Ramos (cell line): ENCODE data around the gene RPA1.

Source experiments
- in situ Hi-C: fragments of 300-500 bp; cut with MboI; formaldehyde crosslinking; loops from one replicate; pipeline ENCODE4 v1.14.3; 2022; ENCODE audit warnings: low sequenced_read_pairs; ENCODE audit not compliant: unreplicated experiment

Gene RPA1

DNA sequence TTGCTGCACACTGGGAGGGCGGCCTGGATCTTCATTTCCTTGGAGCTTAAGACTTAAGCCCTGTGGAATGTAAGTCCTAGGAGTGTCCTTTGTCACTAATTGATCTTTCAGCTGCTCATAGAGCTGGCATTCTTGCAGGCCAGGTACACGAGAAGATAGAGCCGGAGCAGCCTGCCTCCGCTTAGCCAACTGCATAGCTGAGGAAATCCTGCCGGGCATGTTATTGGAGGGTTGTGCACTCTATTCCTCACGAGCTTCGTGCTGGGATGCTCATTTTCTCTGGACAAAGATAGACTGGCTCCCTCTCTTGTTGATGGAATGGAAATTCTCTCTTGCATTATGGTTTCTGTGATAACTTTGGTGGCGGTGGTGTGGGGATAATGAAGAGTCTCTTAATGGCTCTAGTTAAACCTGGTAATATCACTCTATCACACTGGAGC, 76.9 kb downstream of the RPA1 start:
- in situ Hi-C loops = no loop called here

- in situ Hi-C loops = no loop called here
Observed at GRCh38 chr17:1907216-1907631, 77.4 kb downstream of the RPA1 start.

- in situ Hi-C loops = no loop called here
Observed at GRCh38 chr17:1907909-1908698, 78.3 kb downstream of the RPA1 start.

DNA sequence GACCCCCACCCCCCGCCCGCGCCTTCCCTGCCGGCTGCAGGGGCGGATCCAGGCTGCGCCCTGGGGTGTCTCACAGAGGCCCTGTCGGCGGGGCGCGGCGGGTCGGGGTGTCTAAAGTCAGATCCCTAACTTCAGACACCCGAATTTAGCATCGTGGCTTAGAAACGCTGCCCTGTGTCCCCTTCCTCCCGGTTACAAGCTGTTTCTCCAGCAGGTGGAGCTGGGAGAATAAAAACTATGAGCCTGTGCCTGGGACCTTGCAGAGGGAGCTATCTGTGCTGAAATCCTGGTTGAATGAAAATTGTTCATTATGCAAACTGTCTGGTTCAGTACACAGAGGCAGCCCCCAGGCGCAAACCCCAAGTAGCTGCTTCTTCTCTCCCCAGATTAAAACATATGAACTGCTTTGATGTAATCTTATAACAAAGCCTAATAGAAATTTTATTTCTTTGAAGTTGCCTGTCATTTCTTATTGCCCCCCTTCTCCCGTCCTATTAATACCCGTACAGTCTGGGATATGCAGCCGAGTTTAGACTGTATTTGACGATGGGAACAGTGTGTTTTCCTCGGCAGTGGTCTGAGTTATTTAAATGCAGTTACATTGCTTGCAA, 79.0 kb downstream of the RPA1 start:
- in situ Hi-C loops = no loop called here

DNA sequence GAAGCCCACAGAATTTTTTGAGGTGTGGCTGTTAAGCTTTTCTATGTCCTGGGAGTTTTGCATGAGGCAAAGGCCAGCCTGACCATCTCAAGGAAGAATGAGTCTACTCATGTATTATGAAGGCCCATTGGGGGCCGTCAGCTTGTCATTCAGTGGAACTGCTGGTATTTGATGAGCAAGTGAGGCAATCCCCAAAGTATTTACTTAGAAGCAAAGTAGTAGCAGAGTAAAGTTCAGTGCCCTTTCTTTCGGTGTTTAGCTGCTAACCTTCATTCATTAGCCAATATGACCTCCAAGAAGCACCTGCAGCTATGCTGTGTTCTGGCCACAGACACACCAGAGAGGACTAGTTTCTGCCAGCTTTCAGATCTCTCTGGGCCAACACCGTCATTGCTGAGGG, 80.2 kb downstream of the RPA1 start:
- in situ Hi-C loops = loop anchor here (10.0 kb wide), 1 partner anchor 125 kb away; the partner anchor contains the start of gene DPH1

DNA sequence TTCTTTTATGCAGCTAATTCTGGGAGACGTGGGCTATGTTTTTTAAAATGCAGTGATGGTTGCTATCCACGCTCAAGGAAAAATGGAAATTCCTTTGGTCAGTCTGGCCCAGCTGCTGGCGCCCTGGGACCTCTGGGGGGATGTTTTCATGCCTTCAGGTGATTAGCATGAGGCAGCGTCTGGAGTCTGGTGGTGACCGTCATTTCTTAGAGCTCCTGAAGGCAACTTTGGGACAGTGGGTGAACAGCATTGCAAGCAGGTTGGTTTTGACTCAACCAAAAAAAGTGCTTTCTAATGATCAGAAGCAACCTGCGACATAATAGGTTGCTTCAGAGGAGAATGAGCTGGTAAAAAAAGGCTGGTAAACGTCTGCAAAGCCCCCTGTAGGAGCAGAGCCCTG, 82.3 kb downstream of the RPA1 start:
- in situ Hi-C loops = loop anchor here (10.0 kb wide), 1 partner anchor 123 kb away; the partner anchor contains the start of gene DPH1

DNA sequence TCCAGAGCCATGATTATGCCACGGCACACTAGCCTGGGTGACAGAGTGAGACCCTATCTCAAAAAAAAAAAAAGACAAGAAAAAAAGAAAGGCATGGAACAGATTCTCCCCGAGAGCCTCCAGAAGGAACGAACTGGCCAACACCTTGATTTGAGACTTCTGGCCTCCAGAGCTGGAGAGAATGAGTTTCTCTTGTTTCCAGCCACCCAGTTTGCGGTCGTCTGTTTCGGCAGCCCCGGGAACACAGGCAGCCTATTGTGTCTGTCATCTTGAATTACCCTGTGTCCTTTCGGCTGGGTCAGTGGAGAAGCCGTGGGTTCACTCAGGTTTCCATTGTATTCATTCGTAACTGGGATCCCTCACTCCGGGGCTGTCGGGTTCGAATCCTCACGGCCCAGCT, 83.9 kb downstream of the RPA1 start:
- in situ Hi-C loops = loop anchor here (10.0 kb wide), 1 partner anchor 121 kb away; the partner anchor contains the start of gene DPH1

GRCh38 chr17:1914661-1915083, 84.9 kb downstream of the RPA1 start:
- in situ Hi-C loops = loop anchor here (10.0 kb wide), 1 partner anchor 120 kb away; the partner anchor contains the start of gene DPH1

- in situ Hi-C loops = loop anchor here (10.0 kb wide), 1 partner anchor 119 kb away; the partner anchor contains the start of gene DPH1
Observed at GRCh38 chr17:1915889-1916288, 86.1 kb downstream of the RPA1 start.

GRCh38 chr17:1916316-1916715, 86.5 kb downstream of the RPA1 start:
- in situ Hi-C loops = loop anchor here (10.0 kb wide), 1 partner anchor 118 kb away; the partner anchor contains the start of gene DPH1

GRCh38 chr17:1916963-1917715, 87.3 kb downstream of the RPA1 start:
- in situ Hi-C loops = loop anchor here (10.0 kb wide), 1 partner anchor 118 kb away; the partner anchor contains the start of gene DPH1

DNA sequence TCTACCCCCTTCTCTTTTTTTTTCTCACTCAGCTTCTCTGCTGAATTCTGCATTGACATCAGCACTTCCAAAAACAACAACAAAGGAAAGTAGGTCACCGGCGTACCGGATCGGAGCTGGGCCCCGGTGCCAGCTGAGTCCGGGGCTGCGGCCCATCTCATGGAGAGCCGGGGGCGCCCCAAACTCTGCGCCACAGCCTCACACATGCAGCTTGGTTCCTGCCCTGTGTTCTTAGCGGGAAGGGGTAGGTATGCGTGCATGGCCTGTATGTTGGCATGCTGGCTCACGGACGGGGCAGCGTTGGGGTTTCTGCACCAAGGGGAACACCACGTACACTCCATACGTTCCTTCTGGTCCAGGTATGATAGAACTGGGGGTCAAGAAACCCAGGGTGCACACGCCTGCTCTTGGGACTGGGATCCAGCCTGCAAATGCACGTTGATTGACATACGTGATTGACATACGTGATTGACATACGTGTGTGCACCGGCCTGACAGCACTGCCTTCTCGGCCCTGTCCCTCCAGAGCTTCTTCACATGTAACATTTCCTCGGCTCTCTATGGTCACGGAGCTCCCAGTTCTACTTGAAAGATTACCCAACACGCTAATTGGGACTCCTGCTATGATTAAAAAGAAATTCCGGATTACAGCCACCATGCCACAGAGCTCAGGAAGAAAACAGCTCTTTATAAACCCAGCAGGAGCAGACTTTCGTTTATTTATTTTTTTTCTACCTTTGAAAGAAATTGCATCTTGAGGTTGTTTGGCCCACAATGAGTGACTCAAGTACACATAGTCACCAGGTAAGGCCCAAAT, 88.7 kb downstream of the RPA1 start:
- in situ Hi-C loops = loop anchor here (10.0 kb wide), 1 partner anchor 116 kb away; the partner anchor contains the start of gene DPH1

- in situ Hi-C loops = loop anchor here (10.0 kb wide), 1 partner anchor 116 kb away; the partner anchor contains the start of gene DPH1
Observed at GRCh38 chr17:1919201-1919600, 89.4 kb downstream of the RPA1 start.

GRCh38 chr17:1920948-1921351, 91.1 kb downstream of the RPA1 start:
- in situ Hi-C loops = no loop called here

DNA sequence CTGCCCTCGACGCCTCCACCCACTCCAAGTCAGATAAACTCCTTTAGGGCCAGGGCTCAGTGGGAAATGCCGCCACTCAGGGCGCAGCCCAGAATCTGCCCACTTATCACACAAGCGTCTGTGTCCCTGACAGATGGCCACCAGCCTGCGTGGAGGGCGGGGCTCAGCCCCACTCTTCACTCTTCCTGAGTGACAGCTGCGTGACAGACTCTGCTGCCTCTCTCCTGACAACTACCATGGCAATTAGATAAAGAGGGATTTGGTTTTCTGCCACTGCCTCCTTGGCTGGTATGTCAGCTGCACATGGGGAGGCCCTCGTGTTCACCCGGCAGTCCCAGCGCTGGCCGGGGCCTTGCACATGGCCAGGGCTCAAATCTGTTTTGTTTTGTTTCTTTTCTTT, 99.2 kb downstream of the RPA1 start:
- in situ Hi-C loops = no loop called here

- in situ Hi-C loops = no loop called here
Observed at GRCh38 chr17:1930337-1930645, 100.5 kb downstream of the RPA1 start.

DNA sequence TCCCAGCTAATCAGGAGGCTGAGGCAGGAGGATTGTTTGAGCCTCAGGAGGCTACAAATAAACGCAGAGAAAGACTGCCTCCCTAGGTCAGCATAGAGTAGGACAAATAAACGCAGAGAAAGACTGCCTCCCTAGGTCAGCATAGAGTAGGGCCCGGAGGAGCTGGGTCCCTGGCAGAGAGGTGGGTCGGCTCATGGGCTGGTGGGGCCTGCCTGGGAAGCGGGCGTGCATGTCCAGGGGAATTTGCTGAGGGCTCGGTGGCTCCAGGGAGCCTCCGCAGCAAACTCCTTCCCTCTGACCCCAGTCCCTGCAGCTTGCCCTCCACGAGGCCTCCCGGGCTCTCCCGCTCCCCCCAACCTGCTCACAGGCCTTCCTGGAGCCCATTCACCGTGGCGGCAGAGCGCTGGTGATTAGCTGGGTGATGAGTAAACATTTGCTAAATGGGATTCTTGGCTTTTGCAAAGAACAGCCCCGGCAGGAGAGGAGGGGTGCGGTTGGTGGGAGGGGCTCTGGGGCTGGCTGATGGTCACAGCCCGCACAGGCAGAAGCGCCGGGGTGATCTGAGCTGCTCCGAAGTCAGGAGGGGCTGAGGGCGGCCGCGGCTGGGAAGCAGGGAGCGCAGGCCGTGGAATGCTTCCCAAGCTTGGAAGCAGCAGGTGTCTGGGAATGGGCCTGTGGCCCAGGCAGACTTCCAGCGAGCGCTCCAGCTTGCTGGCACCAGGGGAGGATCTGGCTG, 102.2 kb downstream of the RPA1 start:
- in situ Hi-C loops = no loop called here

GRCh38 chr17:1933875-1934715, 104.3 kb downstream of the RPA1 start:
- in situ Hi-C loops = no loop called here
